Keratinocyte (primary cell): ENCODE measurements around the gene TUBGCP6.

Experiments used
- CTCF ChIP-seq, 3 experiments: IDR thresholded peaks in 1 of 3; conservative IDR thresholded peaks in 1 of 3; optimal IDR thresholded peaks in 1 of 3; 2 replicates in 2 of 3; 3 replicates in 1 of 3; pipeline versions ENCODE3 to v1.5.1; 2011; ENCODE audit warnings: low read length in 3 of 3, mild to moderate bottlenecking in 3 of 3, moderate library complexity in 2 of 3, control low read depth in 1 of 3, inconsistent platforms in 1 of 3; ENCODE audit not compliant: insufficient read depth in 2 of 3; ENCODE audit errors: extremely low read depth in 1 of 3
- EZH2 ChIP-seq: IDR thresholded peaks from one replicate; pipeline ENCODE4 v1.6.1; 2012; ENCODE audit warnings: inconsistent platforms, mild to moderate bottlenecking, low read length, moderate library complexity

GRCh38 chr22:50216684-50217520 is 27.9 kb downstream of the TUBGCP6 start:
- TF ChIP-seq CTCF (optimal IDR thresholded peaks at IDR 0.05 in 1 of 3, IDR thresholded peaks at IDR 0.05 in 1 of 3, conservative IDR thresholded peaks at IDR 0.05 in 1 of 3; ENCODE audit: extremely low read depth in 1 of 3, insufficient read depth in 2 of 3, low read length in 3 of 3) (no peak), EZH2 (no peak)
